HUES48 (cell line): Measurements from ENCODE around the gene SUCO.

ENCODE experiments used
- H3K27ac ChIP-seq: one replicate; pipeline ENCODE4 v1.7.0; 2013; ENCODE audit warnings: low read depth, low read length, inconsistent platforms
- H3K27me3 ChIP-seq: 2 replicates; pipeline ENCODE4 v1.6.1; 2013; ENCODE audit warnings: mild to moderate bottlenecking, low read length; ENCODE audit not compliant: control insufficient read depth, insufficient read depth
- H3K36me3 ChIP-seq: 2 replicates; pipeline ENCODE4 v1.6.1; 2013; ENCODE audit warnings: low read length; ENCODE audit not compliant: control insufficient read depth, insufficient read depth
- H3K4me1 ChIP-seq: 2 replicates; pipeline ENCODE4 v1.6.1; 2013; ENCODE audit warnings: mild to moderate bottlenecking, low read length; ENCODE audit not compliant: control insufficient read depth, insufficient read depth
- H3K4me3 ChIP-seq: 2 replicates; pipeline ENCODE4 v1.5.1; 2013; ENCODE audit warnings: mild to moderate bottlenecking, low read depth, low read length
- H3K9ac ChIP-seq: 2 replicates; pipeline ENCODE4 v1.6.1; 2013; ENCODE audit warnings: mild to moderate bottlenecking, low read depth, low read length, moderate library complexity
- H3K9me3 ChIP-seq: 2 replicates; pipeline ENCODE4 v1.6.1; 2013; ENCODE audit warnings: low read length; ENCODE audit not compliant: control insufficient read depth, insufficient read depth

The SUCO gene

GRCh38 chr1:172544481-172545104, 11.6 kb downstream of the SUCO start:
- Histone ChIP-seq H3K27me3 (no peaks in the 10 kb centered on the region), H3K4me3 (no peak overlapping the region), H3K4me1 (peaks cover 58% of the 10 kb centered on the region), H3K36me3 (no peaks in the 10 kb centered on the region), H3K9ac (no peak overlapping the region), H3K27ac (no peak overlapping the region), H3K9me3 (no peaks in the 10 kb centered on the region)

- Histone ChIP-seq H3K27ac (no peak overlapping the region), H3K9me3 (no peaks in the 10 kb centered on the region), H3K27me3 (no peaks in the 10 kb centered on the region), H3K9ac (no peak overlapping the region), H3K4me3 (no peak overlapping the region), H3K4me1 (peaks cover 56% of the 10 kb centered on the region), H3K36me3 (no peaks in the 10 kb centered on the region)
Measured at GRCh38 chr1:172545396-172546004, 12.6 kb downstream of the SUCO start.

GRCh38 chr1:172547071-172547470, 14.1 kb downstream of the SUCO start:
- Histone ChIP-seq H3K36me3 (no peaks in the 10 kb centered on the region), H3K9ac (no peak overlapping the region), H3K9me3 (no peaks in the 10 kb centered on the region), H3K27ac (no peak overlapping the region), H3K4me1 (peaks cover 53% of the 10 kb centered on the region), H3K27me3 (no peaks in the 10 kb centered on the region), H3K4me3 (no peak overlapping the region)

- no peaks in the 10 kb centered on the region for H3K27me3 ChIP-seq
- no peak overlapping the region for H3K9ac ChIP-seq
- H3K4me1 ChIP-seq, result peaks cover 29% of the 10 kb centered on the region
- peaks cover 3% of the 10 kb centered on the region; the same call in 1 of the 2 replicates for H3K36me3 ChIP-seq
- no peaks in the 10 kb centered on the region for H3K9me3 ChIP-seq
- H3K27ac ChIP-seq, result no peak overlapping the region
- H3K4me3 ChIP-seq, result no peak overlapping the region
Measured at GRCh38 chr1:172549621-172550280, 16.8 kb downstream of the SUCO start.

- H3K9me3 ChIP-seq, result no peaks in the 10 kb centered on the region
- H3K4me1 ChIP-seq, result peaks cover 23% of the 10 kb centered on the region
- H3K27ac ChIP-seq, result no peak overlapping the region
- H3K4me3 ChIP-seq, result no peak overlapping the region
- no peak overlapping the region for H3K9ac ChIP-seq
- H3K27me3 ChIP-seq, result no peaks in the 10 kb centered on the region
- H3K36me3 ChIP-seq, result peaks cover 14% of the 10 kb centered on the region
Measured at GRCh38 chr1:172551279-172551678, 18.3 kb downstream of the SUCO start.

- Histone ChIP-seq H3K36me3 (peaks cover 50% of the 10 kb centered on the region), H3K9ac (no peak overlapping the region), H3K27ac (no peak overlapping the region), H3K4me1 (peaks cover 3% of the 10 kb centered on the region; the same call in 1 of the 2 replicates), H3K27me3 (no peaks in the 10 kb centered on the region), H3K4me3 (no peak overlapping the region), H3K9me3 (no peaks in the 10 kb centered on the region)
Measured at GRCh38 chr1:172554915-172555314, 22.0 kb downstream of the SUCO start.

GRCh38 chr1:172556461-172556860, 23.5 kb downstream of the SUCO start:
- no peak overlapping the region for H3K4me3 ChIP-seq
- no peaks in the 10 kb centered on the region for H3K27me3 ChIP-seq
- H3K36me3 ChIP-seq, result peaks cover 65% of the 10 kb centered on the region
- H3K4me1 ChIP-seq, result no peaks in the 10 kb centered on the region
- H3K9ac ChIP-seq, result no peak overlapping the region
- H3K27ac ChIP-seq, result no peak overlapping the region
- no peaks in the 10 kb centered on the region for H3K9me3 ChIP-seq

- H3K4me3 ChIP-seq, result no peak overlapping the region
- no peaks in the 10 kb centered on the region for H3K4me1 ChIP-seq
- H3K27me3 ChIP-seq, result no peaks in the 10 kb centered on the region
- H3K27ac ChIP-seq, result no peak overlapping the region
- no peak overlapping the region for H3K9ac ChIP-seq
- H3K9me3 ChIP-seq, result no peaks in the 10 kb centered on the region
- H3K36me3 ChIP-seq, result peaks cover 71% of the 10 kb centered on the region
Measured at GRCh38 chr1:172557270-172557669, 24.3 kb downstream of the SUCO start.

- Histone ChIP-seq H3K9ac (no peak overlapping the region), H3K4me3 (no peak overlapping the region), H3K27ac (no peak overlapping the region), H3K27me3 (no peaks in the 10 kb centered on the region), H3K36me3 (peaks cover 83% of the 10 kb centered on the region), H3K9me3 (no peaks in the 10 kb centered on the region), H3K4me1 (no peaks in the 10 kb centered on the region)
Measured at GRCh38 chr1:172559572-172560210, 26.7 kb downstream of the SUCO start.

- H3K4me3 ChIP-seq, result no peak overlapping the region
- no peak overlapping the region for H3K9ac ChIP-seq
- no peaks in the 10 kb centered on the region for H3K9me3 ChIP-seq
- H3K4me1 ChIP-seq, result no peaks in the 10 kb centered on the region
- peaks cover 86% of the 10 kb centered on the region for H3K36me3 ChIP-seq
- H3K27ac ChIP-seq, result no peak overlapping the region
- H3K27me3 ChIP-seq, result no peaks in the 10 kb centered on the region
Measured at GRCh38 chr1:172561252-172561651, 28.3 kb downstream of the SUCO start.
